ENCODE results near the gene HOXC6.

HOXC6 gene

GRCh38 chr12:54015018-54015931 lies 13.0 kb upstream of the HOXC6 start:
- H3K27ac ChIP-seq: peak overlapping the region; percentile 98
- intact Hi-C loops (cut with DNase I; ENCODE audit: low total_unique reads): no loop called here

DNA sequence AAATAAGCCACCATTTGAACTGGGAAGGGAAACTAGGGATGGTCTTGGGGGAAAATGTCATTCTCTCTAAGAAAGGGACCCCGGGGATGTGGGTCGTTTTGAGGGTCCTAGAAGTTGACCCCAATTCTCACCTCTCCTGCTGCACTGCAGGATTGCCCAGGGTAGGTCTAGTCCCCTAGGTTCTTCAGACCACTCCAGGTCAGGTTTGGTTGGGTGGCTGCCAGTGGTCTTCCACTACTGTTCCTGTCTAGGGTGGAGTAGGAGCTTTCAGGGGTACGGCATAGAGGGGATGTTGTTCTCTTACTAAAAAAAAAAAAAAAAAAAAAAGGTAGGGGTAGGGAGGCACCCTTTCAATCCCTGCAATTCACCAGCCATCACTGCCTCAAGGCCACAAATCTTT lies 12.2 kb upstream of the HOXC6 start:
- Histone ChIP-seq H3K27ac (peak overlapping the region; percentile 98), H3K27me3 (no peaks in the 10 kb centered on the region)

More at GRCh38 chr12:54015018-54015931, 13.0 kb upstream of the HOXC6 start:
- no peak for DNase-seq
- Histone ChIP-seq H3K9me3 (no peaks in the 10 kb centered on the region), H3K4me3 (peak overlapping the region; percentile 37 to 53), H3K27me3 (no peaks in the 10 kb centered on the region), H3K4me1 (peaks cover 0 to 68% (median 28%) of the 10 kb centered on the region in 4 donors), H3K36me3 (no peaks in the 10 kb centered on the region)
- TF ChIP-seq CTCF (IDR thresholded peaks at IDR 0.05): no peak

GRCh38 chr12:54016478-54016964 lies 11.7 kb upstream of the HOXC6 start:
- intact Hi-C loops (cut with DNase I; ENCODE audit: low total_unique reads): no loop called here
- no peak for DNase-seq
- H3K27ac ChIP-seq: peak overlapping the region; percentile 98

More for the DNA sequence above, 12.2 kb upstream of the HOXC6 start:
- Histone ChIP-seq H3K4me1 (peaks cover 0 to 68% (median 36%) of the 10 kb centered on the region in 4 donors), H3K9me3 (no peaks in the 10 kb centered on the region), H3K36me3 (no peaks in the 10 kb centered on the region), H3K4me3 (peak overlapping the region; percentile 69 to 71)
- DNase-seq: no peak
- TF ChIP-seq CTCF (IDR thresholded peaks at IDR 0.05): no peak
- intact Hi-C loops (cut with DNase I; ENCODE audit: low total_unique reads): no loop called here

DNA sequence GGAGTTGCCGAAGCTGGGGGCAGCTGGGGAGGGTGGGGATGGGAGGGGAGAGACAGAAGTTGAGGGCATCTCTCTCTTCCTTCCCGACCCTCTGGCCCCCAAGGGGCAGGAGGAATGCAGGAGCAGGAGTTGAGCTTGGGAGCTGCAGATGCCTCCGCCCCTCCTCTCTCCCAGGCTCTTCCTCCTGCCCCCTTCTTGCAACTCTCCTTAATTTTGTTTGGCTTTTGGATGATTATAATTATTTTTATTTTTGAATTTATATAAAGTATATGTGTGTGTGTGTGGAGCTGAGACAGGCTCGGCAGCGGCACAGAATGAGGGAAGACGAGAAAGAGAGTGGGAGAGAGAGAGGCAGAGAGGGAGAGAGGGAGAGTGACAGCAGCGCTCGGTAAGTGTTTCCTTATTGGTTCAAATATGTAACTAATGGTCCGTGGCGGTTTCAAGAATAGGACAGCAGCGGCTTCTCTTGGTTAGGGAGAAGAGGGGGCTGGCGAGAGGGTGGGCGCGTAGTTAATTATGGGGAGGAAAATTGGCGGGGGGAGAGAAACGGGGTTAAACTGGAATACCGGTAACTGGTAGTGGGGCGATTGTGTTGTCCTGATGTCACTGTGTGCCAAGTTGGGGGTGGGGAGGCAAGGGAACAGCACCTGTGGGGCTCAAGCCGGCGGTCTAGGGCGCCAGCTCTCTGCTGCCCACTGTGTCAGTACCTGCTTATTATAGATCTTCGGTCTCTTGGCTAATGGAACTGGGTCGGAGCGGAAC lies 11.0 kb upstream of the HOXC6 start:
- no peak for TF ChIP-seq CTCF (IDR thresholded peaks at IDR 0.05)
- intact Hi-C loops (cut with DNase I; ENCODE audit: low total_unique reads): no loop called here
- H3K27me3 ChIP-seq: no peaks in the 10 kb centered on the region
- no peaks in the 10 kb centered on the region for H3K36me3 ChIP-seq
- peak overlapping the region; percentile 69 to 71 for H3K4me3 ChIP-seq
- H3K9me3 ChIP-seq: no peaks in the 10 kb centered on the region
- peaks cover 0 to 77% (median 46%) of the 10 kb centered on the region in 4 donors for H3K4me1 ChIP-seq
- peak overlapping the region; percentile 98 for H3K27ac ChIP-seq
- DNase-seq: peak in 1 of 2 donors; percentile 80

More at GRCh38 chr12:54016478-54016964, 11.7 kb upstream of the HOXC6 start:
- no peak for TF ChIP-seq CTCF (IDR thresholded peaks at IDR 0.05)
- H3K4me3 ChIP-seq: peak overlapping the region; percentile 69 to 71
- H3K36me3 ChIP-seq: no peaks in the 10 kb centered on the region
- H3K9me3 ChIP-seq: no peaks in the 10 kb centered on the region
- H3K4me1 ChIP-seq: peaks cover 0 to 71% (median 39%) of the 10 kb centered on the region in 4 donors
- H3K27me3 ChIP-seq: no peaks in the 10 kb centered on the region

- peak in 1 of 2 experiments; percentile 5 for TF ChIP-seq CTCF (IDR thresholded peaks at IDR 0.05)
- intact Hi-C loops (cut with DNase I; ENCODE audit: low total_unique reads): no loop called here
- H3K4me1 ChIP-seq: peaks cover 0 to 78% (median 48%) of the 10 kb centered on the region in 4 donors
- H3K27me3 ChIP-seq: no peaks in the 10 kb centered on the region
- H3K9me3 ChIP-seq: no peaks in the 10 kb centered on the region
- peak overlapping the region; percentile 69 to 71 for H3K4me3 ChIP-seq
- no peaks in the 10 kb centered on the region for H3K36me3 ChIP-seq
- H3K27ac ChIP-seq: peak overlapping the region; percentile 98
- peak; percentile 92 to 96 for DNase-seq
Observed at GRCh38 chr12:54017878-54018467, 10.3 kb upstream of the HOXC6 start.

Measured in tibial artery (tissue), 4 donors.